ENCODE results near the gene SPOP.
"Not testable (repeated sequence)": the region's sequence is repeated elsewhere in the genome, so short reads cannot be mapped to it uniquely, and the experiment has no call there.

The SPOP gene

DNA sequence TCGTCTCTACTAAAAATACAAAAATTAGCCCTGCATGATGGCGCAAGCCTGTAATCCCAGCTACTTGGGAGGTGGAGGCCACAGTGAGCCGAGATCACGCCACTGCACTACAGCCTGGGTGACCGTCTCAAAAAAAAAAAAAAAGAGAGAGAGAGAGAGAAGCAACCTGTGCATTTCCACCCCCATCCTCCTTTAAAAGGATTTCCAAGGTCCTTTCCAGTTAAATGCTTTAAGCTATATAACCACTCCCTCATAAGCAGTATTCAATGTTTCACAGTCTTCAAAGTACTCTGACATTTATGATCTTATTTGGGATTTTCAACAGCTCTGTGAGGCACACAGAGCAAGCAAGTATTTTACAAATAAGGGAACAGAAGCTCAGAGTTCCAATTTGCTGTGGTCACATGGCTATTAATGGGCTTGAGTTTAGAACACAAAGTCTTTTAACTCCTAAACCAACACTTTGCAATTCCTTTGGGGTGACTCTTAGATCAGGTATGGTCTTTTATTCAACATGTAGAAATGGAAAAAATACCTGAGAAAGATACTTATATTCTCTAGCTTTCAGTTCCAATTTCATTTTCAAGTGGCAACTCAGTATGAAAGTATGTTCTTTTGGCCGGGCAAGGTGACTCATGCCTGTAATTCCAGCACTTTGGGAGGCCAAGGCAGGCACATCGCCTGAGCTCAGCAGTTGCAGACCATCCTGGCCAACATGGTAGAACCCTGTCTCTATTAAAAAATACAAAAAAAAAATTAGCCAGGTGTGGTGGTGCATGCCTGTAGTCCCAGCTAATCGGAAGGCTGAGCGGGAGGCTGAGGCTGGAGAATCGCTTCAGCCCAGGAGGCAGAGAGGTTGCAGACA lies 31.3 kb downstream of the SPOP start:
- no peak for FAIRE-seq

DNA sequence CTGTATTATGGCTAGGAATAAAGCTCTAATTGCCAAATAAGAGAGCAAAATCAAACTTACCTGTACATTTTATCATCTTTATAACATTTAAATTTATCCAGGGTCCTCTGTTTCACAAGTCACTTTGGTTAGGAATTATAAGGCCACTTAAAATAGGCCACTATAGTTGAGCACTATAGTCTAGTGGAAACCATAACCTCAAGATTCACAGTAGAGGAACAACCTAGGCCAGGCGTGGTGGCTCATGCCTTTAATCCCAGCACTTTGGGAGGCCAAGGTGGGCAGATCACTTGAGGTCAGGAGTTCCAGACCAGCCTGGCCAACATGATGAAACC lies 31.9 kb downstream of the SPOP start:
- FAIRE-seq, result not testable (repeated sequence)

DNA sequence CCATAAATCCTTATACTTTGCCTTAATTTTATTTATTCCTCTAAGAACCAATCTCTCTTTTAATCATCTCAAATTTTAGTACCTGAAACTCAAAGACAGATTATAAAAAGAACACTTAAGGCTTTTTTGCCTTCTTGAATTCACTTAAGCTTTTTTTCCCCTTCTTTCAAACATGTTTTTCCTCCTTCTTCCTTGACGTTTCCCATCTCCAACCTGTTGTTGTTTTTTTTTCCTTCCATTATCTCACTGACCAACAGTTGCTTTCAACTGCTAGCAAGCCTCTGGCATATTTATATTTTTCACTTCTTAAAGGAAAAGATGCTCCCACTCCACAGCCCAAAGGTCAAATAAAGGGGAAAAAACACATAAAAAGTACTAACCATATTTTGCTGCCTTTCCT lies 32.2 kb downstream of the SPOP start:
- FAIRE-seq, result no peak

DNA sequence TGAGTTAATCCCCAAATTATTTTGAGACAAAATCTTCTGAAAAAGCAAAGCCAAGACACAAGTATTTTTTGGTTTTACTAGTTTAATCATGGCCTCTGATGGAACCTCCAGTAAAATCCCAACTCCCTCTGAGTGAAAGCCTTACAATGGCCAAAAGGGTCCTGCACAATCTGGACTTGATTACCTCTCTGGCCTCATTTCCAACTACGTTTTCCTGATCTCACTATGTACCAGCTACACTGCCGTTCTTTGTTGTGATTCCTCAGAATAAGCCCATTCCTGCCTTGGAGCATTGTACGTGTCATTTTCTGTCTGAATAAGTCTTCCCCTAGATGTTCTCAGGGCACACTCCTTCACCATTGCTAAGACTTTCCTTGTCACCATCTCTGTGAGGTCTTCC lies 37.3 kb downstream of the SPOP start:
- FAIRE-seq, result no peak

DNA sequence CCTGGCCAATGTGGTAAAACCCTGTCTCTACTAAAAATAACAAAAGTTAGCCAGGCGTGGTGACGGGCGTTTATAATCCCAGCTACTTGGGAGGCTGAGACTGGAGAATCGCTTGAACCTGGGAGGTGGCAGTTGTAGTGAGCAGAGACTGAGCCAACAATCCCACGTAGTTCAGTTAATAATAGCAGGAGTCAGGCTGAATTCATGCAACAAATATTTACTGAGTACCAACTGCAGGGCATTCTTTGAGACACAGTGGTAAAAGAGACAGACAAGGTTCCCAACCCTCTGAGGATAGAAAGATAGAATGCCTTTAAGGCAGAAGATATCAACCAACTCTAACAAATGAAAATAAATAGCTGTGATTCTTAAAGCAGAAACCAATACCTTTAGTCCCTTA lies 39.1 kb downstream of the SPOP start:
- FAIRE-seq, result no peak

DNA sequence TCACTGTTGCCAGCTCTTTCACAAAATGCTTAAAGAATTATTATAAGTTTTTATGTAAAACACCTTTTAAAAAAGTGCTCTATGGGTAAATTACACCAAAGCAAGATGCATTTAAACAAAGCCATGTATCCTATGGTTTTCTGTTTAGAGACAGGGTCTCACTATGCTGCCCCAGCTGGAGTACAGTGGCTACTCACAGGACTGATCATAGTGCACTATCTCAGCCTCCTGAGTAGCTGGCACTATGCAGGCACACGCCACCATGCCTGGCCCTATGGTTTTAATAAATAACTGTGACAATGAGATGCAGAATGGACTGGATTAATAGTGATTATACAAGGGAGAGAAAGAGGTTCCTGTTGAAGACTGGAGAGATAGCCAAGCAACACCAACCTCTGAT lies 40.2 kb downstream of the SPOP start:
- no peak for FAIRE-seq

DNA sequence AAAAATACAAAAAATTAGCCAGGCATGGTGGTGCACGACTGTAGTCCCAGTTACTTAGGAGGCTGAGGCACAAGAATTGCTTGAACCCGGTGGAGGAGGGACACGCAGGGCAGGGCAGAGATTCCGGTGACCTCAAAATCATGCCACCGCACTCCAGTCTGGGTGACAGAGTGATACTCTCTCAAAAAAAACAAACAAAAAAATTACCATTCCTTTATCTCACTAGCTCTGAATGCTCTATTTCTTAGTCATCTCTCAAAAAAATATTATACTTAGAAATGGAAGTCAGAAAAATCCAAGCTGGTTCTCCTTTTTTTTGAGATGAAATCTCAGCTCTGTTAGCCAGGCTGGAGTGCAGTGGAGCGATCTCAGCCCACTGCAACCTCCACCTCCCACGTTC lies 40.8 kb downstream of the SPOP start:
- no peak for FAIRE-seq

DNA sequence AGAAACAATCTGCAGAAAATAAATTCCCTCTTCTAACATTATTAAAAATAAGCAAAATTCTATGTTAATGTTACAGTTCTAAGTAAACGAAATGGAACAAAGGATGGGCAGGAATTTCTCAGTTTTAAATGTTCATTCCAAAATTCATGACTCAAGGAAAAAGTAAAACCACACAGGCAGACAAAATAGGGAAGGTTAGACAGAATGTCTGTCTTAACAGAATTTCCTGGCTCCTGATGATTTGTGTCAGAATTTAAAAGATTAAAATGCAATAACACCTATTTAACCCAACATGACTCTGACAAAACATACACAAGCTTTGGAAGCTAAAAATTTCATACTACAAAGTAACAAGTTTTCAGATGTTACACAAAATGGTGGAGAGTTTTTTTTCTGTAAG lies 42.8 kb downstream of the SPOP start:
- FAIRE-seq, result peak; percentile 64

DNA sequence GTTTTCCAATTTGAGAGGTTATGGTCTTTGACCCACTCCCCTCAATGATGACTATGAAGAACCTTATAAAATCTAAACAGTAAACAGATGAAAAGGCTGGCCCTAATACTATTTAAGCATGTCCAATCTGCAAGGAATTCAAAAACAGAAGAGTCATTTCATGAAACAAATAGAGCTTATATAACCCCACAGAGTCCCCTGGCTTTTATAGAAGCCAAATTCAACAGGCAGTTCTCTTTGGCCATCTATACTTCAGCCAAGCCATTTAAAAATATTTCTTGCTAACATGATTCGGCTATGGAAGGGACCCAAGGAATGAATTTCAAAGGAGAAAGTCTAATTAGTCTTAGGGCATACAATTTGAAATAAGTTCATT lies 43.4 kb downstream of the SPOP start:
- FAIRE-seq, result peak; percentile 75

DNA sequence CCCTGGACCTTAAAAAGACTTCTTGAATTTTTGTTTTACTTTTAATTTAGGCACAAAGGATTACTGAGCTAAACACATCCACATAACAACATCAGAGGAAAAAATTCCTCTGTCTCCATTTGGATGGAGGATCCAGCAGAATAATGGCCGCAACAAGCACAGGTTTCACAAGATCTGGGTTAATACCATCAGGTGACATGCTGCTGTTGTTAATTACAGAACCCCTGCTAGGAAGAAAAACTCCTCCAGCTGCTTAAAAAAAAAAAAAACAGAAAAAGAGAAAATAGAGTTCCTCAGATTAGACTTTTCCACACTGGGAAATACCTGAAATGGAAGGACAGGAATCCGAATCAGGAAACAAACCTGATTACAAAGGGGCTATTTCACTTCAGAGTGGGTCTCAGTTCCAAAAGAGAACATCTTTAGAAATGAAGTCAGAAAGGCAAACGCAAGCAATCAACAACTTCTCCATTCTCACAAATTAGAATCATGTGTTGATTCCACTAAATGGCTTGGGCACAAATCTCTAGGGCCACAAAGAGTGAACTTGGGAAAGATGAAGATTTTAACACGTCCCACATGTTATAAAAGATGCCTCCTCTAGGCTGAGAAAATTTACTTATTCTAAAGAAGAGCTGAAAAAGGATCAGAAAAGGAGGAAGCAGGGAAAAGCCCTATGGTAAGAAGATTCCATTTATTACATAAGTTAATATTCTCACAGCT lies 44.0 kb downstream of the SPOP start:
- no peak for FAIRE-seq

DNA sequence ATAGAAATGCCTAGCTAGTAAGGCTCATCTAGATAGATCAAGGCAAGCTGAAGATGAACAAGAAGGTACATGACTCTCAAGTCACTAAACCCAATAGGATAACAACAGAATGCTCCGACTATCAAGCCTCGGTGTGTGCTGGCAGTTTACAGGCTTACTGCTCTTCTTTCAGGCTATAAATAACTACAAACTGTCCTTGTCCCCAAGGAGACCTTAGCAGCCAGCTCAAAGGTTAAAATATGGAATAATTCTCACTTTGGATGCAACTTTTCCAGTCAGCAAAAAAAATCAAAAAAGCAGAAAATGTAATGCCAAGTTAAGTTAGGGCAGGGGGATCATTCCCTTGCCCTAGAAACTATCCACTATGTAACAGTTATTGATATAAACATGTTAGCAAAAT lies 44.6 kb downstream of the SPOP start:
- no peak for FAIRE-seq

DNA sequence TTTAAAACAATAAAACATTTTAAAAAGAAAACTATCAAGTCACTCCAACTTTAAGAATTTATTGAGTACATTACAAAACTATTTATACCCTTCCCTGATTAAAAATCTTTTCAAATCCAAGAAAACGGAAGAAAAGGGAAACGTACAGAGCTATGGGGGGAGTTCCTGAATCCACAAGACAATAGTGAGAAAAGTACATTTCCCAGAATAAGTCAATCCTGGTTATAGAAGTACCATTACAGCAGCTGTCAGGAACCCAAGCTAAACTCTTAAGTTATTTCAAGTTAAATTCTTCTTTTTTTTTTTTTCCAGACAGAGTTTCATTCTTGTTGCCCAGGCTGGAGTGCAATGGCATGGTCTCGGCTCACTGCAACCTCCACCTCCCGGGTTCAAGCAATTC lies 45.7 kb downstream of the SPOP start:
- FAIRE-seq, result no peak

DNA sequence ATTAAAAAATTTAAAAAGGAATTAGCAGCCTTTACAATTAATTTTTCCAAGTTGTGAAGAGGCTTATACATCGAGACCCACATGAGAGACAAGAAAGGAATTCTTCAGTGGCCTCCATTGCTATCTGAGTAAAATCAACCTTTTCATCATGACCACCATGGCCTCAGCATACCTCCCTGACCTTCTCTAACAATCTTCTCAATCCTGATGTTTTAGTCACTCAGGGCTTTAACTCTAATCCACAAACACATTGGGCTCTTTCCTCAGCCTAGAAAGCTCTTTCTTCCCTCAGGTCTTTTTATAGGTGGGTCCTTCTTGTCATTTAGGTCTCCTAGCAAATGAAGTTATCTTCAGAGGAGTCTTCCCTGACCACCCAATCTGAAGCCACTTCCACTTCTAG lies 46.4 kb downstream of the SPOP start:
- FAIRE-seq, result no peak

DNA sequence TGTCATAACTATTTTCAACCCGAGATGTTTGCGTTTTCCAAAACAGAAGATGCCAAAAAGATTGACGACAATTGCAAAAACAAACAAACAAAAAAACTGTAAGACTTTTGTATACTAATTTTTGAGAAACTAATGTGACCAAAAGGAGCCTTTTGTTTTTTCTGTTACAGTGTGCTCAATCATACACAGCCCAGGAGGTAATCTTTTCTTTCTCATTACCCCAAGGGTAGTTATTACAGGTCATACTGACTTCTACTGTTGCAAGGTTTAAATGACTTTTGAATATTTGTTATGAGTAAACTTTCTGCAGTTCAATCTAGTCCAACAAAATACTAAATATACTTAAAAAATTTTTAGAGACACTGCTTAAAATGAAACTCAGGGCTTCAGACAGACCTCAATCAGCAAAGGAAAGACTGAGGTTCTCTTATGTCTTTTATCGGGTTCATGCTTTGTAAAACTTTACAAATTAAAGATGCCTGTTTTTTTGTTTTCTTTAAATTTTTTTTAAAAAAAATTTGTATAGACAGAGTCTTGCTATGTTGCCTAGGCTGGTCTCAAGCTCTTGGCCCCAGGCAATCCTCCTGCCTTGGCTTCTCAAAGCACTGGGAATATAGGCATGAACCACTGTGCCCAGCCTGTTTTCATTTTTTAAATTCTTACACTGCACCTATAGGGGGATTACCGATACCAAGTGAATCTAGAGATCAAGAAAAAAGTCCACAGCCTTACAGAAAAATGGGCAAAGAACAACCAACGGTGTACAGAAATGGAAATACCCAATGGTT lies 47.6 kb downstream of the SPOP start:
- FAIRE-seq, result peak; percentile 93

DNA sequence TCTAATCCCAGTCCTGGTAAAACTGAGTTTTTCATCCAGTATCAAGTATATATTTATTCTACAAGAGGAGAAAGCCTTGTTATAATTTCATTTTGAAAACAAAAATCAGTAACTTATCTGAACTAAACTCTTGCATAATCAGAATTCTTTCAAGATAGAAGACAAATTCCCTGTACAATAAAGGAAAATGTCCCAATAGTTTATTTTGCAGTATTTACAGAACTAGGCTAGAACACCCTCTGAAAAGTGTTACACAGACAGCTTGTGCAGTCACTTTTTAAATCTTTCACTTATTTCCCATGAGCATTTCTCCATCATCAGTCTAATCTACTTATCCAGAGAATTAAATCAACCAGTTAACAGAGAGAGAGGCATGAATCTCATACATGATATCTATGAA lies 48.5 kb downstream of the SPOP start:
- FAIRE-seq, result no peak

DNA sequence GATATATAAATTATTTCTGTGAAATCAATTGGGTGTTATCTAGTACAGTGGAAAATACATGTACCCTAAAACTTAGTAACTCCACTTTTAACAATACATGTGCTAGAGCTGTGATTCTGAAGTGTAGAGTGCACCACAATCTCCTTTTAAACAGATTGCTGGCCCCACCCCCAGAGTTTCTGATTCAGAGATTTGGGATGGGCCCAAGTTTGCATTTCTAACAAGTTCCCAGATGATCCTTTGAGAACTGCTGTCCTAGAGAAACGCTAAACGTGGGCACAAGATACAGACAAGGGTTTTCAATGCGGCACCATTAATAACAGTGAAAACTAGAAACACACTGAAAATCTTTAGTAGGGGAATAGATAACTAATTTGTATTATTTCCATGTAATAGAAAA lies 53.0 kb downstream of the SPOP start:
- FAIRE-seq, result no peak

DNA sequence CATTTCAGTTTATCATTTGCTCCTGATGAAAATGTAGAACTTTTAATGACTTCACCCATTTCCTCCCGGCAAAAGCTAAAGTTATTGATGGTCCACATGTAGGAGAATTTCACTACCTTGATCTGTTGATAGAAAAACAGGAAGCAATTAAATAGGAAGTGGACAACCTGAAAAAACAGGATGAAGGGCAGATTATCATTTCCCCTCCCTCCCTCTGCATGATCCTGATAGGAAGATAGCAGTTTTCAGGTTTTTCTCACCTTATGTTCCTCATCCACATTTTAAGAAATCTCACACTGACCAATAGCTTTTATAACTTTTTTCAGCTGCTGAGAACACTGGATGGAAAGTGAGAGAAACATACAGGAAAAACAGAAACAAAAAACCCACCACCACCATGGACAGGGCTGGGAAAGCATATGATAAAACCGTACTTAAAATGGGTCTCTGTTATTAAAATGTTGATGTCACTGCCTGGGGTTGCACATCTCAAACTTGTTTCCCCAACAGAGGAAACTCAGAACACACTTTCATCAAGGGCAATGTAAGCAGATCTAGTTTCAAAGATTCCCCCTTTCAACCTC lies 55.9 kb downstream of the SPOP start:
- no peak for FAIRE-seq

DNA sequence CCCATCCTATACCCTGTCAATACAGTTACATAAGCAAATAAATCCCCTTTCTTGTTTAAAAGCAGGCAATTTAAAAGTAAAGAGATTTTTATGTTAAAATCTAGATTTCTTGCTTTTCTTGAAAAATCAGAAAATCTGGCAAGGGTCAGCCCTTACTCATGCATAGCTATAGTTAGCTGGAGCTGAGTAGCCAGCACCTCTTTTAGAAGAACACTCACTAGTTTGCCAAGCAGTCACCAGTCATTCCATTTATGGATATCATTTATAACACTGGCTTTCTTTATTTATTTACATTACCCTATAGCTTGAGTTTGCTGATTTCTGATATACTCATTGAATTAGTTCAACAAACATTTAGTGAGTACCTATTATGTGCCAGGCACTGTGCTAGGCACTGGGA lies 56.5 kb downstream of the SPOP start:
- FAIRE-seq, result no peak

DNA sequence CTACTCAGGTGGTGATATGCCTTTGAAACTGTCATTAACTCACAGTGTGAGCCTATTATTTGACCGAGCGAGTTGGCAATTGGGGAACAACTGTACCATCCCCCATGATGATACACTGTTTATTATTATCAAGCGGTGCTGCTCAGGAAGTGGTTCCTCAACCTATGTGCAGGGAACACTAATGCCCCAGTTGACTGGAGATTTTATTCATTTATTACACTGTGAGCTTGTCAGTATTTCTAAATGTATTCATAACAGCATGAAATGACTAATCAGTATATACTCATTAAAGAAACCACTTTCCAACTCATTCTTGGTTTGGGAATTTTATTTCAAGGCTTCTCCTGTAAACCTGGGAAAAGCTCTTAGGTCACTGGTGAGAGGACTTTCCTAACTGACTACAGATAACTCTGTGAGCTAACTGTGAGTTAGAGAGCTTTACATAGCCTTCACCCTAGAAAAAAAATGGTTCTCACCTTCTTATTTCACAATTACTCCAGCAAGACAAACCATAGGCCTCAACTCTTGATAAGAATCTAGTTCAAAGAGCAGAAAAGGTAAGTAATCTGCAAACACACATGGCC lies 59.8 kb downstream of the SPOP start:
- no peak for FAIRE-seq

DNA sequence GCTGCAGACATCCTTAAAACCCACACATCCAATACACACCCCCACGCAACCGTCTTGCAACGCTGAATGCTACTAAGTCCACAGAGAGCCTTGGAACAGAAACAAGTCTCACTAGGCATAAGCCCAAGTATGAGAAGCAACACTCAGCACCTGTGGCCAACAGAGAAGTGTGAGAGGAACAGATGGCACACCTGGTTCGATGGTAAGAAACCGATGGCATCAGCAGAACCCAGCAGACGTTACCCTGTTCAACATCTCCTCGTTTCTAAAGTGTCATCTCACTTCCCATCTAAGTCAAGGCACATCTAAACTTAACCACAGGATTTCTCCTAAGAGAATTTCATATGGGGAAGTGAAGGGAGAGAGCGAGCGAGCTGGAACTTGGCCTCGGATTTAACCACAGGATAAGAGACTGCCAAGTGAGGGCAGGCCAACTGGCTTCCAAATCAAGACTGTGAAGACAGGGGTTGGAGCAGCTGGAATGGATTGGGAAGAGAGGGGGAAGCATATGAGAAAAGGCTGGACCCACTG lies 61.2 kb downstream of the SPOP start:
- FAIRE-seq, result no peak

DNA sequence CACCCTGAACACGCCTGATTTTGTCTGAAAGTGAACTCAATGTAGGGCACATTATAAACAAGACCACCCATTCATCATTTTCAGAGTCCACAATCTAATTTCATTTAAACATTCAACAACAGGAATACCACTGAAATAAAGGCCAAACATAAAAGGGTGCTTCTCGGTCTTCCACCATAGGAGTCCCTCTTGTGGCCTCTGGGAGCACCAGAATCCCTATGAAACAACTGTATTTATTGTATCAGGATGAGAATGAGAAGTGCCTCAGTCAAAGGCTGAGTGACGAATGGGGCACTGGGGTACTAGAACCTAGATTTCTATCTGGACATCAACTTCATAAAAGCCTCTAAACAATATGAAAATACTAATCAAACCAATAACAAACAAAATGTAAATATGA lies 61.8 kb downstream of the SPOP start:
- FAIRE-seq, result no peak

DNA sequence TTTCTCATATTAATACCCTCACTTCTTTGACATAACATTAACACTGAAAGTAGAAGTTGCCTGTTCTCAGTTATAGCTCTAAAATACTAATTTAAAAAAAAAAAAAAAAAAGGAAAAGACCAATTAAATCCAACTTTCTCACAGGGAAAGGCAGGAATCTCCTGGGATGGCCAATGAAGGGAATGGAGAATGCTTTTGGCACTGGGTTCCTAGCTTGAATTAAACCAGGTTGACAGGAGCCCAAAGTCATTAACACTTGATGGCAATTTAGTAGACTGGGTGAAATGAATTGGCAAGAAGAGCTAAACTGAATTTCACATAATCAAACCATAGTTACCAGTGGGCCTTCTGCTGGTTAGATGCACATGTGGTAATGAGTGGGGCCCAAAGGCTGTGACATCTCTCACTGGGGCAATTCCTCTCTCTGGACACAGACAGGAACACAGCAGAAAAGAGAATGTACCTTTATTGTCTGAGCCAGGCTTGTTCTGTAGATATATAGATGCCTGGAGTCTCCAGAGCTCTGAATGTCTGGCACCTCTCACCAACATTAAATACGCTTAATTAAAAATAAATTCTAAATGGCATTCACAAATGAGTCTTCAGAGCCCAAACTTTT lies 64.6 kb downstream of the SPOP start:
- FAIRE-seq, result no peak

All from endometrium (tissue), 2 donors.